ENCODE data around the gene VSTM4.

The VSTM4 gene

GRCh38 chr10:49114718-49115014 lies 656 bp downstream of the VSTM4 start:
- peak overlapping the region; percentile 79 for H3K4me3 ChIP-seq (ENCODE audit: low read length)
- H3K36me3 ChIP-seq (ENCODE audit: insufficient read depth, low read depth, low read length), result no peaks in the 10 kb centered on the region
- peaks cover 44% of the 10 kb centered on the region for H3K27me3 ChIP-seq (ENCODE audit: insufficient read depth, low read length)
- H3K4me1 ChIP-seq (ENCODE audit: insufficient read depth, low read length), result peaks cover 1% of the 10 kb centered on the region
- H3K9ac ChIP-seq (ENCODE audit: low read depth, low read length), result peak overlapping the region; percentile 66; the same call in 1 of the 2 replicates
- H3K27ac ChIP-seq (ENCODE audit: low read length), result no peak overlapping the region
- no peaks in the 10 kb centered on the region for H3K9me3 ChIP-seq (ENCODE audit: insufficient read depth, low read depth, low read length)

GRCh38 chr10:49113741-49114141 lies 1.6 kb downstream of the VSTM4 start:
- Histone ChIP-seq H3K27me3 (ENCODE audit: insufficient read depth, low read length) (peaks cover 44% of the 10 kb centered on the region), H3K36me3 (ENCODE audit: insufficient read depth, low read depth, low read length) (no peaks in the 10 kb centered on the region), H3K9ac (ENCODE audit: low read depth, low read length) (no peak overlapping the region), H3K4me3 (ENCODE audit: low read length) (no peak overlapping the region), H3K27ac (ENCODE audit: low read length) (no peak overlapping the region), H3K9me3 (ENCODE audit: insufficient read depth, low read depth, low read length) (no peaks in the 10 kb centered on the region), H3K4me1 (ENCODE audit: insufficient read depth, low read length) (no peaks in the 10 kb centered on the region; the same call in 1 of the 2 replicates)

GRCh38 chr10:49112851-49113250 lies 2.5 kb downstream of the VSTM4 start:
- H3K9ac ChIP-seq (ENCODE audit: low read depth, low read length), result no peak overlapping the region
- H3K27me3 ChIP-seq (ENCODE audit: insufficient read depth, low read length), result peaks cover 37% of the 10 kb centered on the region
- no peaks in the 10 kb centered on the region for H3K36me3 ChIP-seq (ENCODE audit: insufficient read depth, low read depth, low read length)
- H3K9me3 ChIP-seq (ENCODE audit: insufficient read depth, low read depth, low read length), result no peaks in the 10 kb centered on the region
- H3K4me3 ChIP-seq (ENCODE audit: low read length), result no peak overlapping the region
- H3K27ac ChIP-seq (ENCODE audit: low read length), result no peak overlapping the region
- H3K4me1 ChIP-seq (ENCODE audit: insufficient read depth, low read length), result no peaks in the 10 kb centered on the region; the same call in 1 of the 2 replicates

GRCh38 chr10:49112098-49112497 lies 3.2 kb downstream of the VSTM4 start:
- Histone ChIP-seq H3K27ac (ENCODE audit: low read length) (no peak overlapping the region), H3K4me3 (ENCODE audit: low read length) (no peak overlapping the region), H3K36me3 (ENCODE audit: insufficient read depth, low read depth, low read length) (no peaks in the 10 kb centered on the region), H3K4me1 (ENCODE audit: insufficient read depth, low read length) (no peaks in the 10 kb centered on the region; the same call in 1 of the 2 replicates), H3K27me3 (ENCODE audit: insufficient read depth, low read length) (peaks cover 34% of the 10 kb centered on the region), H3K9ac (ENCODE audit: low read depth, low read length) (no peak overlapping the region), H3K9me3 (ENCODE audit: insufficient read depth, low read depth, low read length) (no peaks in the 10 kb centered on the region)

GRCh38 chr10:49111320-49111698 lies 4.0 kb downstream of the VSTM4 start:
- Histone ChIP-seq H3K36me3 (ENCODE audit: insufficient read depth, low read depth, low read length) (no peaks in the 10 kb centered on the region), H3K27me3 (ENCODE audit: insufficient read depth, low read length) (peaks cover 26% of the 10 kb centered on the region), H3K27ac (ENCODE audit: low read length) (no peak overlapping the region), H3K9ac (ENCODE audit: low read depth, low read length) (no peak overlapping the region), H3K9me3 (ENCODE audit: insufficient read depth, low read depth, low read length) (no peaks in the 10 kb centered on the region), H3K4me1 (ENCODE audit: insufficient read depth, low read length) (no peaks in the 10 kb centered on the region; the same call in 1 of the 2 replicates), H3K4me3 (ENCODE audit: low read length) (no peak overlapping the region)

- Histone ChIP-seq H3K9ac (ENCODE audit: low read depth, low read length) (no peak overlapping the region), H3K27me3 (ENCODE audit: insufficient read depth, low read length) (peaks cover 21% of the 10 kb centered on the region), H3K27ac (ENCODE audit: low read length) (no peak overlapping the region), H3K4me1 (ENCODE audit: insufficient read depth, low read length) (no peaks in the 10 kb centered on the region; the same call in 1 of the 2 replicates), H3K9me3 (ENCODE audit: insufficient read depth, low read depth, low read length) (no peaks in the 10 kb centered on the region), H3K4me3 (ENCODE audit: low read length) (no peak overlapping the region), H3K36me3 (ENCODE audit: insufficient read depth, low read depth, low read length) (no peaks in the 10 kb centered on the region)
Measured at GRCh38 chr10:49110684-49111319, 4.5 kb downstream of the VSTM4 start.

- Histone ChIP-seq H3K27ac (ENCODE audit: low read length) (no peak overlapping the region), H3K36me3 (ENCODE audit: insufficient read depth, low read depth, low read length) (no peaks in the 10 kb centered on the region), H3K9ac (ENCODE audit: low read depth, low read length) (no peak overlapping the region), H3K27me3 (ENCODE audit: insufficient read depth, low read length) (peaks cover 18% of the 10 kb centered on the region), H3K4me3 (ENCODE audit: low read length) (no peak overlapping the region), H3K9me3 (ENCODE audit: insufficient read depth, low read depth, low read length) (no peaks in the 10 kb centered on the region), H3K4me1 (ENCODE audit: insufficient read depth, low read length) (no peaks in the 10 kb centered on the region; the same call in 1 of the 2 replicates)
Measured at GRCh38 chr10:49109669-49110340, 5.5 kb downstream of the VSTM4 start.

- Histone ChIP-seq H3K4me3 (ENCODE audit: low read length) (no peak overlapping the region), H3K27ac (ENCODE audit: low read length) (no peak overlapping the region), H3K27me3 (ENCODE audit: insufficient read depth, low read length) (peaks cover 8% of the 10 kb centered on the region), H3K4me1 (ENCODE audit: insufficient read depth, low read length) (no peaks in the 10 kb centered on the region; the same call in 1 of the 2 replicates), H3K9me3 (ENCODE audit: insufficient read depth, low read depth, low read length) (no peaks in the 10 kb centered on the region), H3K9ac (ENCODE audit: low read depth, low read length) (no peak overlapping the region), H3K36me3 (ENCODE audit: insufficient read depth, low read depth, low read length) (no peaks in the 10 kb centered on the region)
Measured at GRCh38 chr10:49108656-49109055, 6.7 kb downstream of the VSTM4 start.

- no peaks in the 10 kb centered on the region; the same call in 1 of the 2 replicates for H3K4me1 ChIP-seq (ENCODE audit: insufficient read depth, low read length)
- no peaks in the 10 kb centered on the region for H3K36me3 ChIP-seq (ENCODE audit: insufficient read depth, low read depth, low read length)
- H3K4me3 ChIP-seq (ENCODE audit: low read length), result no peak overlapping the region
- H3K9ac ChIP-seq (ENCODE audit: low read depth, low read length), result no peak overlapping the region
- no peak overlapping the region for H3K27ac ChIP-seq (ENCODE audit: low read length)
- H3K27me3 ChIP-seq (ENCODE audit: insufficient read depth, low read length), result peaks cover 3% of the 10 kb centered on the region
- no peaks in the 10 kb centered on the region for H3K9me3 ChIP-seq (ENCODE audit: insufficient read depth, low read depth, low read length)
Measured at GRCh38 chr10:49107887-49108267, 7.4 kb downstream of the VSTM4 start.

- Histone ChIP-seq H3K36me3 (ENCODE audit: insufficient read depth, low read depth, low read length) (no peaks in the 10 kb centered on the region), H3K27me3 (ENCODE audit: insufficient read depth, low read length) (peaks cover 3% of the 10 kb centered on the region), H3K9me3 (ENCODE audit: insufficient read depth, low read depth, low read length) (no peaks in the 10 kb centered on the region), H3K27ac (ENCODE audit: low read length) (no peak overlapping the region), H3K9ac (ENCODE audit: low read depth, low read length) (no peak overlapping the region), H3K4me3 (ENCODE audit: low read length) (no peak overlapping the region), H3K4me1 (ENCODE audit: insufficient read depth, low read length) (no peaks in the 10 kb centered on the region; the same call in 1 of the 2 replicates)
Measured at GRCh38 chr10:49107111-49107886, 8.0 kb downstream of the VSTM4 start.

- Histone ChIP-seq H3K4me3 (ENCODE audit: low read length) (no peak overlapping the region), H3K36me3 (ENCODE audit: insufficient read depth, low read depth, low read length) (no peaks in the 10 kb centered on the region)
Measured at GRCh38 chr10:49106451-49106850, 8.9 kb downstream of the VSTM4 start.

More at GRCh38 chr10:49106451-49106850, 8.9 kb downstream of the VSTM4 start:
- Histone ChIP-seq H3K9me3 (ENCODE audit: insufficient read depth, low read depth, low read length) (no peaks in the 10 kb centered on the region), H3K4me1 (ENCODE audit: insufficient read depth, low read length) (no peaks in the 10 kb centered on the region; the same call in 1 of the 2 replicates), H3K27ac (ENCODE audit: low read length) (no peak overlapping the region), H3K9ac (ENCODE audit: low read depth, low read length) (no peak overlapping the region), H3K27me3 (ENCODE audit: insufficient read depth, low read length) (peaks cover 3% of the 10 kb centered on the region; the same call in 1 of the 2 replicates)

All from iPS-20b (cell line).